GM06990 (cell line): ENCODE data around the gene B4GALNT3.
"Not testable (repeated sequence)": the region's sequence is repeated elsewhere in the genome, so short reads cannot be mapped to it uniquely, and the experiment has no call there.

Experiments used
- DNase-seq: peaks from one replicate; pipeline ENCODE4 v3.0.0-alpha.2; 2011; ENCODE audit not compliant: insufficient read length; ENCODE audit errors: extremely low read depth
- H3K27me3 ChIP-seq: replicated peaks from 2 replicates; pipeline ENCODE4 v1.6.0; 2011; ENCODE audit warnings: low read length; ENCODE audit not compliant: control insufficient read depth, insufficient read depth
- H3K36me3 ChIP-seq: 2 replicates; pipeline ENCODE4 v1.5.1; 2011; ENCODE audit warnings: low read length; ENCODE audit not compliant: control insufficient read depth, insufficient read depth
- H3K4me3 ChIP-seq: replicated peaks from 2 replicates; pipeline ENCODE4 v1.5.1; 2011; ENCODE audit warnings: low read depth, mild to moderate bottlenecking, control low read depth, low read length
- TF ChIP-seq, protein P1 (sequence below): IDR thresholded peaks from 2 replicates; pipeline ENCODE4 v1.5.1; 2011; ENCODE audit warnings: low read length, control low read depth, mild to moderate bottlenecking, inconsistent platforms; ENCODE audit not compliant: insufficient read depth, poor library complexity, severe bottlenecking

Gene B4GALNT3

DNA sequence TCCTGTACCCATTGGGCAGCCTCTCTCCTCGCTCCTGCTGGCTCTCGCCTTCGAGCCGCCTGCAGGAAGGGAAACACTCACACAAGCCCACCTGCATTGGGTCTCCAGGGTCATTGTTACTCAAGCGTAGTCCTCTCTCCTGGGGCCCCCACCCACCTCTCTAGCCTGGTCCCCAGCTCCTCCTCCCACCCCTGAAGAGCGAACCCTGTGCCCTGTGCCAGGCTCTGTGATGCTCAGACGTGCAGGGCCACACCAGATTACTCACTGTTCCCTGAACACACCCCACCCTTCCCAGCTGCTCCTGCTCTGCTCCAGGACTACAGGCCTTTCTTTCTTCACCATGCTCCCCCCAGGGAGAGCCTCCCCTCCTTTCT lies 115.4 kb downstream of the B4GALNT3 start:
- TF ChIP-seq, protein P1, sequence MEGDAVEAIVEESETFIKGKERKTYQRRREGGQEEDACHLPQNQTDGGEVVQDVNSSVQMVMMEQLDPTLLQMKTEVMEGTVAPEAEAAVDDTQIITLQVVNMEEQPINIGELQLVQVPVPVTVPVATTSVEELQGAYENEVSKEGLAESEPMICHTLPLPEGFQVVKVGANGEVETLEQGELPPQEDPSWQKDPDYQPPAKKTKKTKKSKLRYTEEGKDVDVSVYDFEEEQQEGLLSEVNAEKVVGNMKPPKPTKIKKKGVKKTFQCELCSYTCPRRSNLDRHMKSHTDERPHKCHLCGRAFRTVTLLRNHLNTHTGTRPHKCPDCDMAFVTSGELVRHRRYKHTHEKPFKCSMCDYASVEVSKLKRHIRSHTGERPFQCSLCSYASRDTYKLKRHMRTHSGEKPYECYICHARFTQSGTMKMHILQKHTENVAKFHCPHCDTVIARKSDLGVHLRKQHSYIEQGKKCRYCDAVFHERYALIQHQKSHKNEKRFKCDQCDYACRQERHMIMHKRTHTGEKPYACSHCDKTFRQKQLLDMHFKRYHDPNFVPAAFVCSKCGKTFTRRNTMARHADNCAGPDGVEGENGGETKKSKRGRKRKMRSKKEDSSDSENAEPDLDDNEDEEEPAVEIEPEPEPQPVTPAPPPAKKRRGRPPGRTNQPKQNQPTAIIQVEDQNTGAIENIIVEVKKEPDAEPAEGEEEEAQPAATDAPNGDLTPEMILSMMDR = no peak
- no peak overlapping the region for H3K4me3 ChIP-seq
- H3K36me3 ChIP-seq = no peaks in the 10 kb centered on the region
- no peaks in the 10 kb centered on the region for H3K27me3 ChIP-seq
- no peak for DNase-seq

DNA sequence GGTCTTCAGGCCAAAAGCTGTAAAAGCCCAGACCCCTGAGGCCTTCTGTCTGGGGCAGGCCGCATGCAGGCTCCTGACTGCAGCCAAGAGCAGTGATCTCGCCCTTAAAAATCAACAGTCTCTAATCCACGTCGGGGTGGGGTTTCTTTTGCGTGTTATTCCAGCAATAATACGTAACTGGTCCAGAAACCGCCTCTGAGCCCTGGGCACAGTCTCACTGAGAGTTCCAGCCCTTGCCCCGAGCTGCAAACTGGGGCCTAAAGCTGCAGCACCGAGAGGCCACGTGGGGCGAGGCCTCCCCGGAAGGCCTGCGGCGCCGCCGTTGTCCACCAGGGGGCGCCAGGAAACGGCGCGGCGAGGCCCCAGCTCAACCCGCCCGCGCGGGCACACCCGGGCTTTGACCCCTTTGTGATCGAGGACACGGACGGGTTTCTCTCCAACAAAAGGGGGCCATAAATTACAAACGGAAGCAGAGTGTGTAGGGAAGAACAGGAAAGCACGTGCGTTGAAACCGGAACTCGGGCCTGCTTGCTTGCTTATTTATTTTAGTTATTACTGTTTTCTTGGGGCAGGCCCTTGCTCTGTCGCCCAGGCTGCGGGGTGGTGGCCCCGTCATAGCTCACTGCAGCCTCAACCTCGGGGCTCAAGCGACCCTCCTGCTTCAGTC lies 116.3 kb downstream of the B4GALNT3 start:
- no peak overlapping the region; the same call in 1 of the 2 replicates for H3K4me3 ChIP-seq
- peak; percentile 89 for DNase-seq
- no peaks in the 10 kb centered on the region for H3K27me3 ChIP-seq
- no peaks in the 10 kb centered on the region for H3K36me3 ChIP-seq
- TF ChIP-seq, protein P1 = peak; percentile 83

DNA sequence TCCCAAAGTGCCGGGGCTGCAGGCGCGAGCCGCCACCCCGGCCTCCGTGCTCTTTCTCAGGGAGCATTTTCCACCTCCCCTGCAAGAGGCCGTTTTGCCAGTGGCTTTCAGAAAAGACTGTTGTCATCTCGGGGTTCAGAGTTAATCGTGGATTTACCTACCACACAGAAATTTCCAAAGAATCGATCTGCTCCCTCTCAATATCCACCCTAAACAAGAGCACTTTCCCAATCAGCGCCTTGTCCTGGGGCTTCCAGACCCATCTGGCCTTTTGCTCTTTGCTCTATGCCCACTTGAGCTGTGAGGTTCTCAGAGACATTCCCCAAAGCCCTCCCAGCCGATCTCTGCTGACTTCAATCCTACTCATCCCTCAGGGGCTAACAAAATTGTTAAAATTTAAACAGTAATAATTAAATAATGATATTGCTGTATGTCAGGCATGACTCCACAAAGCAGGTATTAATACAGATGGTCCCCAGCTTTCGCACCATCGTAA lies 116.9 kb downstream of the B4GALNT3 start:
- no peaks in the 10 kb centered on the region for H3K27me3 ChIP-seq
- TF ChIP-seq, protein P1 = no peak
- H3K4me3 ChIP-seq = no peak overlapping the region
- DNase-seq = no peak
- no peaks in the 10 kb centered on the region for H3K36me3 ChIP-seq

DNA sequence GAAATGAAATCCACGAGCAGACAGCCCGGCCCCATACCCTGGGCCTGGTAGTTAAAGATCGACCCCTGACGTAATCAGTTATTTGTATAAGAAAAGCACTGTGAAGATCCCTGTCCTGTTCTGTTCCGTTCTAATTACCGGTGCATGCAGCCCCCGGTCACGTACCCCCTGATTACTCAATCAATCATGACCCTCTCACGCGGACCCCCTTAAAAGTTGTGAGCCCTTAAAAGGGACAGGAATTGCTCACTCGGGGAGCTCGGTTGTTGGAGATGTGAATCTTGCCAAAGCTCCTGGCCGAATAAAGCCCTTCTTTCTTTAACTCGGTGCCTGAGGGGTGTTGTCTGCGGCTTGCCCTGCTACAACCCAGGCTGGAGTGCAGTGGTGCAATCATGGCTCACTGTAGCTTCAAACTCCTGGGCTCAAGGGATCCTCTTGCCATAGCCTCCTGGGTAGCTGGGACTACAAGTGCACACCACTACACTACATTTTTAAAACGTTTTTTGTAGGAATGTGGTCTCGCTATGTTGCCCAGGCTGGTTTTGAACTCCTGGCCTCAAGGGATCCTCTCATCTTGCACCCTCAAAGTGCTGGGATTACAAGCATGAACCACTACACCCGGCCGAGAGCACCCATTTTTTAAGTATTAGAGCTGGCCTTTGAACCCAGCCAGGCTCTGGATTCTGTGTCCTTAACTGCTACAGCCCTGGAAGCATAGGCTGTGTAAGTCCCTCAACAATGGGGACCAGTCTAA lies 118.4 kb downstream of the B4GALNT3 start:
- DNase-seq, H3K27me3 ChIP-seq, H3K4me3 ChIP-seq, H3K36me3 ChIP-seq: not testable (repeated sequence)

DNA sequence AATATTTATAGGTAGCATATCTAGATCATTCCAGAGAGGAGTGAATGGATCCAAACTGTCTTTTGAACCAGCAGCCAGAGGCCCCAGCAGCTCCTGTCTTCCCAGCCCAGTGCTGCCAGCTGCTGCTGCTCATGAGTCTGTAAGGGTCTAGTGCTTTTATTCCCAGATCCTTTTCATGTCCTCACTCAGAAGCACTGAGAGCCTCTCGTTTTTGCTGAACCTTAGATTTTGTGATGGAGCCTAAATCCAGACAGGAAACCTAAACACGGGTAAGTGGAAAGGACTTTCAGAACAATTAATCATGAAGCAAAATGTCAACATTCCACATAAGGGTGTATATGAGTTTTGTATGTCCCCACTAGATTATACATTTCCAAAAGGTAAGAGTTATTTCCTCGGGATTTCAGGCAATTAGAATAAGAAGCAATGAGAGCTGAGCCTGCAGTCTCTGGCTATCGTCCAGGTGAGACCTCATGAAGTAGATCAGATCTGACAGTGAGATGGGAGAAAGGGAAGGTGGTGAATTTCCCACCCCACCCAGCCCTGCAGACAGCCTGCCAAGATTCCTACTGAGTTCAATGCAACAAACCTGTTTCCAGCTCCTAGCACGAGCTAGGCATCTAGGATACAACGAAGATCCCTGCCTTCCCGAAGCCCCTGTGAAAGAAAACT lies 119.1 kb downstream of the B4GALNT3 start:
- H3K4me3 ChIP-seq = no peak overlapping the region
- TF ChIP-seq, protein P1 = no peak
- H3K36me3 ChIP-seq = no peaks in the 10 kb centered on the region
- H3K27me3 ChIP-seq = no peaks in the 10 kb centered on the region
- DNase-seq = no peak
